Tibial artery (tissue), 4 donors: ENCODE measurements around the gene PIK3R1.

Experiments
- DNase-seq, 2 donors: peaks; one replicate each; pipeline ENCODE4 v3.0.0-alpha.2; 2019
- H3K27ac ChIP-seq, 2 donors: fragments of 200-600 bp; sonication (generic) in 1 of 2; 1 replicate in 1 of 2; 2 replicates in 1 of 2; pipeline ENCODE4 v1.5.1; 2018 to 2019; ENCODE audit warnings: mild to moderate bottlenecking in 1 of 2
- H3K27me3 ChIP-seq, 2 donors: fragments of 200-600 bp; sonication (generic) in 1 of 2; one replicate each; pipeline versions ENCODE4 v1.5.1 to v1.6.0; 2016 to 2019
- H3K36me3 ChIP-seq, 3 donors: fragments of 200-600 bp; sonication (generic) in 2 of 3; one replicate each; pipeline ENCODE4 v1.5.1; 2016 to 2019; ENCODE audit warnings: mild to moderate bottlenecking in 2 of 3
- H3K4me1 ChIP-seq, 4 donors: fragments of 200-600 bp; sonication (generic) in 2 of 4; 1 replicate in 3 of 4; 2 replicates in 1 of 4; pipeline ENCODE4 v1.5.1; 2016 to 2019
- H3K4me3 ChIP-seq, 2 donors: fragments of 200-600 bp; sonication (generic) in 1 of 2; 1 replicate in 1 of 2; 2 replicates in 1 of 2; pipeline ENCODE4 v1.5.1; 2018 to 2019; ENCODE audit warnings: mild to moderate bottlenecking in 2 of 2
- H3K9me3 ChIP-seq, 3 donors: fragments of 200-600 bp; sonication (generic) in 1 of 3; one replicate each; pipeline ENCODE4 v1.5.1; 2016 to 2019
- CTCF ChIP-seq, 2 experiments: fragments of 200-600 bp in 1 of 2; fragments of 450-650 bp in 1 of 2; IDR thresholded peaks; one replicate each; pipeline ENCODE4 v1.5.1; 2017 to 2019; ENCODE audit warnings: antibody characterized with exemption in 2 of 2, mild to moderate bottlenecking in 1 of 2, moderate library complexity in 1 of 2
- intact Hi-C: fragments of 100-400 bp; cut with DNase I; formaldehyde crosslinking; loops from one replicate; pipeline ENCODE4 v1.15.0; 2023; ENCODE audit warnings: low total_unique reads

PIK3R1 gene

GRCh38 chr5:68255305-68256120, 40.0 kb downstream of the PIK3R1 start:
- H3K9me3 ChIP-seq: no peaks in the 10 kb centered on the region
- intact Hi-C loops: no loop called here
- H3K4me3 ChIP-seq: no peak overlapping the region
- peaks cover 0 to 100% (median 80%) of the 10 kb centered on the region in 4 donors for H3K4me1 ChIP-seq
- no peak for TF ChIP-seq CTCF (IDR thresholded peaks at IDR 0.05)
- no peaks in the 10 kb centered on the region for H3K36me3 ChIP-seq
- DNase-seq: no peak
- no peaks in the 10 kb centered on the region for H3K27me3 ChIP-seq
- H3K27ac ChIP-seq: peak overlapping the region; percentile 69 to 75

- Histone ChIP-seq H3K4me3 (no peak overlapping the region), H3K36me3 (no peaks in the 10 kb centered on the region), H3K27me3 (no peaks in the 10 kb centered on the region), H3K4me1 (peaks cover 0 to 100% (median 69%) of the 10 kb centered on the region in 4 donors), H3K9me3 (no peaks in the 10 kb centered on the region), H3K27ac (peak overlapping the region; percentile 59 to 69)
- no peak for DNase-seq
- intact Hi-C loops: no loop called here
- no peak for TF ChIP-seq CTCF (IDR thresholded peaks at IDR 0.05)
Measured at GRCh38 chr5:68257210-68257609, 41.7 kb downstream of the PIK3R1 start.

GRCh38 chr5:68258531-68258930, 43.0 kb downstream of the PIK3R1 start:
- Histone ChIP-seq H3K36me3 (no peaks in the 10 kb centered on the region), H3K9me3 (no peaks in the 10 kb centered on the region), H3K4me1 (peaks cover 0 to 92% (median 63%) of the 10 kb centered on the region in 4 donors), H3K4me3 (no peak overlapping the region), H3K27me3 (no peaks in the 10 kb centered on the region), H3K27ac (peak overlapping the region; percentile 59 to 69)
- DNase-seq: no peak
- intact Hi-C loops: no loop called here
- no peak for TF ChIP-seq CTCF (IDR thresholded peaks at IDR 0.05)

DNA sequence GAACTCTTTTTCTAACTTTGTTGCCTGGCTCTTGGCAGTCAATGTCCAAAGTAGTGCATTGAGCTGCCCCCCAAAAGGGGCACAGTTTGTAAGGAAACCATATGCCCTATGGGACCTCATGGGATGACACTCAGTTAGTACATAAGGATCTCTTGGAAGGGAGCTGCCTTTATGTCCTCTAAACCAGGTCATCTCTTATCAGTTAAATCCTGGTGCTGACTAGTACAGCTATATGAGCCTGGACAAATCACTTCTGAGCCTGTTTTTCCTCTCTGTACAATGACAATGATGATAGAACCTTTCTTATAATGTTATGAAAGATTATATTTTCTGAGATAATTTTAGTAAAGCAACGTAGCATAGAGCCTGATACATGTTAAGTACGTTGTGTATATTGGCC, 44.1 kb downstream of the PIK3R1 start:
- peak overlapping the region; percentile 59 to 69 for H3K27ac ChIP-seq
- peaks cover 0 to 92% (median 67%) of the 10 kb centered on the region in 4 donors for H3K4me1 ChIP-seq
- H3K9me3 ChIP-seq: no peaks in the 10 kb centered on the region
- no peak overlapping the region for H3K4me3 ChIP-seq
- H3K36me3 ChIP-seq: peaks cover 0 to 3% (median 0%) of the 10 kb centered on the region in 3 donors
- no peak for TF ChIP-seq CTCF (IDR thresholded peaks at IDR 0.05)
- no peaks in the 10 kb centered on the region for H3K27me3 ChIP-seq
- DNase-seq: no peak
- intact Hi-C loops: no loop called here

- intact Hi-C loops: no loop called here
- DNase-seq: no peak
- H3K4me1 ChIP-seq: peaks cover 0 to 92% (median 67%) of the 10 kb centered on the region in 4 donors
- peaks cover 0 to 6% (median 0%) of the 10 kb centered on the region in 3 donors for H3K36me3 ChIP-seq
- TF ChIP-seq CTCF (IDR thresholded peaks at IDR 0.05): no peak
- no peak overlapping the region for H3K4me3 ChIP-seq
- no peaks in the 10 kb centered on the region for H3K27me3 ChIP-seq
- H3K27ac ChIP-seq: peak overlapping the region; percentile 48 to 69
- H3K9me3 ChIP-seq: no peaks in the 10 kb centered on the region
Measured at GRCh38 chr5:68260467-68260866, 44.9 kb downstream of the PIK3R1 start.
